H1 (cell line): ENCODE measurements around the gene OGFRL1.

Experiments
- EP300 ChIP-seq, 2 experiments: IDR thresholded peaks; 1 replicate in 1 of 2; 2 replicates in 1 of 2; pipeline ENCODE4 v1.6.1; 2011 to 2012; ENCODE audit warnings: low read depth in 2 of 2, low read length in 2 of 2, mild to moderate bottlenecking in 2 of 2, borderline replicate concordance in 1 of 2, inconsistent platforms in 1 of 2, moderate library complexity in 1 of 2
- POLR2A ChIP-seq, 2 experiments: IDR thresholded peaks; 1 replicate in 1 of 2; 2 replicates in 1 of 2; pipeline ENCODE4 v1.6.1; 2011; ENCODE audit warnings: low read depth in 2 of 2, low read length in 2 of 2, mild to moderate bottlenecking in 2 of 2; ENCODE audit errors: control extremely low read depth in 1 of 2
- POU5F1 ChIP-seq: IDR thresholded peaks from 2 replicates; pipeline ENCODE4 v1.6.1; 2011; ENCODE audit warnings: low read depth, mild to moderate bottlenecking, low read length, moderate library complexity
- RFX5 ChIP-seq: IDR thresholded peaks from 2 replicates; pipeline ENCODE4 v1.6.1; 2011; ENCODE audit warnings: low read depth, low read length, improper control_type of control experiment, borderline replicate concordance
- SIN3A ChIP-seq, 2 experiments: IDR thresholded peaks in 1 of 2; conservative IDR thresholded peaks in 1 of 2; 2 replicates each; pipeline ENCODE4 v1.6.1; 2011 to 2012; ENCODE audit warnings: low read length in 2 of 2, improper control_type of control experiment in 1 of 2, low read depth in 1 of 2, mild to moderate bottlenecking in 1 of 2
- SIRT6 ChIP-seq: IDR thresholded peaks from one replicate; pipeline ENCODE4 v1.7.1; 2012; ENCODE audit warnings: low read length, inconsistent platforms
- TAF1 ChIP-seq: IDR thresholded peaks from 2 replicates; pipeline ENCODE4 v1.6.1; 2011; ENCODE audit warnings: mild to moderate bottlenecking, low read depth, low read length
- TF ChIP-seq, protein P1 (sequence below), 3 experiments: IDR thresholded peaks; 1 replicate in 2 of 3; 2 replicates in 1 of 3; pipeline versions ENCODE4 v1.5.1 to v1.6.1; 2011; ENCODE audit warnings: low read length in 3 of 3, mild to moderate bottlenecking in 3 of 3, inconsistent platforms in 2 of 3, low read depth in 1 of 3, moderate library complexity in 1 of 3; ENCODE audit not compliant: insufficient read depth in 1 of 3; ENCODE audit errors: control extremely low read depth in 1 of 3

GRCh38 chr6:71351190-71351589 is 62.6 kb downstream of the OGFRL1 start:
- TF ChIP-seq, protein P1, sequence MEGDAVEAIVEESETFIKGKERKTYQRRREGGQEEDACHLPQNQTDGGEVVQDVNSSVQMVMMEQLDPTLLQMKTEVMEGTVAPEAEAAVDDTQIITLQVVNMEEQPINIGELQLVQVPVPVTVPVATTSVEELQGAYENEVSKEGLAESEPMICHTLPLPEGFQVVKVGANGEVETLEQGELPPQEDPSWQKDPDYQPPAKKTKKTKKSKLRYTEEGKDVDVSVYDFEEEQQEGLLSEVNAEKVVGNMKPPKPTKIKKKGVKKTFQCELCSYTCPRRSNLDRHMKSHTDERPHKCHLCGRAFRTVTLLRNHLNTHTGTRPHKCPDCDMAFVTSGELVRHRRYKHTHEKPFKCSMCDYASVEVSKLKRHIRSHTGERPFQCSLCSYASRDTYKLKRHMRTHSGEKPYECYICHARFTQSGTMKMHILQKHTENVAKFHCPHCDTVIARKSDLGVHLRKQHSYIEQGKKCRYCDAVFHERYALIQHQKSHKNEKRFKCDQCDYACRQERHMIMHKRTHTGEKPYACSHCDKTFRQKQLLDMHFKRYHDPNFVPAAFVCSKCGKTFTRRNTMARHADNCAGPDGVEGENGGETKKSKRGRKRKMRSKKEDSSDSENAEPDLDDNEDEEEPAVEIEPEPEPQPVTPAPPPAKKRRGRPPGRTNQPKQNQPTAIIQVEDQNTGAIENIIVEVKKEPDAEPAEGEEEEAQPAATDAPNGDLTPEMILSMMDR (IDR thresholded peaks at IDR 0.05; ENCODE audit: control extremely low read depth in 1 of 3, insufficient read depth in 1 of 3, low read depth in 1 of 3, low read length in 3 of 3) = no peak
- TF ChIP-seq POLR2A (IDR thresholded peaks at IDR 0.05; ENCODE audit: control extremely low read depth in 1 of 2, low read depth in 2 of 2, low read length in 2 of 2) (no peak), SIRT6 (no peak), SIN3A (conservative IDR thresholded peaks at IDR 0.05 in 1 of 2, IDR thresholded peaks at IDR 0.05 in 1 of 2; ENCODE audit: low read depth in 1 of 2, low read length in 2 of 2) (no peak), RFX5 (no peak), TAF1 (no peak), EP300 (IDR thresholded peaks at IDR 0.05; ENCODE audit: borderline replicate concordance in 1 of 2, low read depth in 2 of 2, low read length in 2 of 2) (no peak), POU5F1 (no peak)
